Stimulated activated CD8-positive, alpha-beta memory T cell treated with anti-CD3 and anti-CD28 coated beads, Interleukin-7, amount 100 ng/mL, for 24 hours (primary cell): ENCODE measurements around the gene SNX27.
"Not testable (repeated sequence)": the region's sequence is repeated elsewhere in the genome, so short reads cannot be mapped to it uniquely, and the experiment has no call there.

Experiments
- DNase-seq: peaks from one replicate; pipeline ENCODE4 v3.0.0-alpha.2; 2020; ENCODE audit warnings: low read depth

Gene SNX27

DNA sequence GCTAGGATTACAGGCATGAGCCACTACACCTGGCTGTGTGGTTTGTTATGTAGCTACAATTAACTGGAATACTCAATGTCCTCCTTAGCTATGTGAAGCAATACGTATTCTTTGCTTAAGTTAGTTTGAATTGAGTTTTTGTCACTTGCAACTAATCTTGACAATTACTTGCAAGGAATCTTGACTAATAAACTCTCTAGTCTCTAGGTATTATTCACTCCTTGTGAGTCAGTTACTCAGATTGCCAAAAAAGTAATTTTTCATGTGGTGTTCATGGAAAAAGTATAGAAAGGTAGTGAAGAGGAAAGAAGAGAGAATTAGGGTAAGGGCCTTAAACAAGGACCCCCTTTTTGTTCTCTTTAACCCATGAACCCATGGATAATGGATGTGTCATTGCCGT, 7.6 kb upstream of the SNX27 start:
- no peak for DNase-seq

DNA sequence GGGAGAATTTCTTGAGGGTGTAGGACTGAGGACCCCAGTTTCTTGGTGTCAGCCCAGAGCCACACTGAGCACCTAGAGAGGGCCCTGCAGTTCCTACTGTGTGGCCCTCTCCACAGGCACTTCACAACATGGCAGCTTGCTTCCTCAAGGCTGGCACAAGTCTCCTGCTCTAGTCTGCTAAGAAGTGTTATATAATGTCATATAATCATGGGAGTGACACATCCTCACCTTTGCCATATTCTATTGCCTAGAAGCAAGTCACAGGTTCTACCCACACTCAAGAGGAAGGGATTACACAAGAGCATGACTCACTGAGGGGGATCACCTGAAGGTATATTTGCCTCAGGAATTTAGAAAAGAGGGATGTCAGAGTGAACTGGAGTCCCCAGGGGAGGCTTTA, 5.5 kb upstream of the SNX27 start:
- DNase-seq, result no peak

DNA sequence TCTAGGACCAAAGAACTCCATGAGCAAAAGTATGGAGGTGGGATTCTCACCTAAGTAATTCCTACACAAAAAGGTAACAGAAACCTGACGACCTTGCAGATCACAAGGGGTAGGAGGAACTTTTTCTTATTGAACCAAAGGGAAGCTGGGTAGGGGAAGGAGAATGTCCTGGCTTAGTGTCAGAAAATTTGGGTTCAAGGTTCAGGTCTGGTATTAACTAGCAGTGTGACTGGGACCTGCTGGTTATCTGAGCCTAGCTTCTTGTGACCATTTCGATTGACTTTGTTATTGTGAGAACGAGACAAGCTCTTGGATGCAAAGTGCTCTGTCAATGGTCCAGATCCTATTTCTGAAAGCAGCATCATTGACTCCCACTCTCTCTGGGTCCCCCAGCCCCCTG, 5.0 kb upstream of the SNX27 start:
- no peak for DNase-seq

DNA sequence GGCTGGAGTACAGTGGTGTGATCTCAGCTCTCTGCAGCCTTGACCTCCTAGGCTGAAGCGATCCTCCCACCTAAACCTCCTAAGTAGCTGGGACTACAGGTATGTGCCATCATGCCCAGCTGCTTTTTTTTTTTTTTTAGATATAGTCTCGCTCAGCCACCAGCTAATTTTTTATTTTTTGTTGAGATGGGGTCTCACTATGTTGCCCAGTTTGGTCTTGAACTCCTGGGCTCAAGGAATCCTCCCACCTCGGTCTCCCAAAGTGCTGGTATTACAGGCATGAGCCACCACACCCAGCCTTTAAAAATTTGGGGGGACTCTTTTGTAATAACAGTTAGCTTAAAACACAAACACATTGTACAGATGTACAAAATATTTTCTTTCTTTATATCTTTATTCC, 1.7 kb upstream of the SNX27 start:
- DNase-seq, result no peak

DNA sequence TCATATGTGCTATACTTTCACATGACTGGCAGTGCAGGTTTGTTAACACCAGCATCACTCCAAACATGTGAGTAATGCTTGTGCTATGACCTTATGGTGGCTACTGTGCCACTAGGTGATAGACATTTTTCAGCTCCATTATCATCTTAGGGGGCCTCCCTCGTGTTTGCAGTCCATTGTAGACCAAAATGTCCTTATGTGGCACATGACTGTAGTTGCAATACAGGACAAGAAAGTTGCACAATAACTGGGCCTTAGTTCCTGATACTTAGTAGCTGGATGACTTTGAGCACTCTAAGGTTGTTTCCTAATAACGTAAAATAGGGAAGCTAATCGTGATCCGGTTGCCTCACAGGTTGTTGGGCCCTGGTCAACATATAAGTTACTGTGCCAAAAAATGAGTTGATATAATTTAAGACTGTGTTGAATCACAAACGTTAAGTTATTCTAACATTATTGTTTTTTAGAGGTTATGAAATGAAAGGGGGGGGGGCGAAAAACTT, 511 bp upstream of the SNX27 start:
- DNase-seq, result no peak

DNA sequence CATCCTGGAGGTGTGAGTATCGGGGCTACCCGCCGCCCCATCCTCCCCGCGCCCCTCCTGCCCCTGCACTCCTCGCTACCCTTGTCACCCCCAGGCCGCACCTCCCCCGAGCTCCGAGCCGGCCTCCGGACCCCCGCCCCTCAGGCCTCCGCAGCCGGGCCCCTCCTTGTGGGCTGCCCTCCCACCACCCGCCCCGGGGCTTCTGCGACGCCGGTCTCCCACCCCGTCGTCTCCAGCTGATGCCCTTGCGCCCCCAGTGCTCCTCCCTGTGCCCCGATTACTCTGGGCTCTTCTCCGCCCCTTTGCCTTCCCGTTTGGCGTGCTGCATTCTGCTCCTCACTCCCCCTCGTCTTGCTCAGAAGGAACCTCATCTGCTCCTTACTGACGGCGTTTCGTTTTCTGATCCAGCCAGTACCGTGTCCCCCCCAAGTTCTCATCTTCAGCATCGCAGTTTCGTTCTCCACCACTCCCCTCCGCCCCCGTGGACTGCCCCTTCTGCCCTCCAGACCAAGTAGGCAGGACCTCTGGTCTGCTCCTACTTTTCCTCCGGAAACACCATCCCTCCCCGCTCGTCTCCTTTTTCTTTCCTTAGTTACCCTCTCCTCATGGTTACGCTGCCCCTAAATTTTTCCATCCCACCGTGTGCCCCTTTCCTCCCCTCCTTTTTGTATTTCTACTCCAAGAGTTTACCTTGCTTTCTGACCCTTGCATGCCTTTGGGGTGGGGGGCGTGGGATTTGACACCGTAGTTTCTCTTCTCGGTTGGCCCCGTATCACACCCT, 841 bp downstream of the SNX27 start:
- DNase-seq, result no peak

GRCh38 chr1:151613282-151613780, 1.5 kb downstream of the SNX27 start:
- DNase-seq, result no peak

GRCh38 chr1:151615711-151616504, 4.1 kb downstream of the SNX27 start:
- DNase-seq, result no peak

GRCh38 chr1:151616505-151616849, 4.6 kb downstream of the SNX27 start:
- no peak for DNase-seq

DNA sequence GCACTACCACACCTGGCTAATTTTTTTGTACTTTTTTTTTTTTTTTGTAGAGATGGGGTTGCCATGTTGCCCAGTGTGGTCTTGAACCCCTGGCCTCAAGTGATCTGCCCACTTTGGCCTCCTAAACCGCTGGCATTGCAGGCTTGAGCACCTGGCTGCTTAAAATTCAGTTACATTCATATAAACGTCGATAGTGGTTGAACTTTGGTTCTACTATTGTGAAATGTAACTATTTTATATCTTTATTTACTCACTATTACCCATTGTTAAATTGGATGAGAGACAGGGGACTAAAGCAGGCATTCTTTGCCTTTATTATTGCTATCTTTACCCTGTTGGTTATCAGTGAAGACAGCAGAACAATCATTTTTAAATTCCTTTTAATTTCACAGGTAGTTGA, 6.2 kb downstream of the SNX27 start:
- no peak for DNase-seq

GRCh38 chr1:151618470-151618869, 6.6 kb downstream of the SNX27 start:
- no peak for DNase-seq

GRCh38 chr1:151618996-151619395, 7.1 kb downstream of the SNX27 start:
- DNase-seq, result not testable (repeated sequence)

GRCh38 chr1:151619489-151620093, 7.7 kb downstream of the SNX27 start:
- no peak for DNase-seq

GRCh38 chr1:151620286-151620685, 8.4 kb downstream of the SNX27 start:
- DNase-seq, result no peak

GRCh38 chr1:151621351-151621750, 9.5 kb downstream of the SNX27 start:
- no peak for DNase-seq

- DNase-seq, result no peak
These were observed 12.9 kb downstream of the SNX27 start for GRCh38 chr1:151624783-151625182.

DNA sequence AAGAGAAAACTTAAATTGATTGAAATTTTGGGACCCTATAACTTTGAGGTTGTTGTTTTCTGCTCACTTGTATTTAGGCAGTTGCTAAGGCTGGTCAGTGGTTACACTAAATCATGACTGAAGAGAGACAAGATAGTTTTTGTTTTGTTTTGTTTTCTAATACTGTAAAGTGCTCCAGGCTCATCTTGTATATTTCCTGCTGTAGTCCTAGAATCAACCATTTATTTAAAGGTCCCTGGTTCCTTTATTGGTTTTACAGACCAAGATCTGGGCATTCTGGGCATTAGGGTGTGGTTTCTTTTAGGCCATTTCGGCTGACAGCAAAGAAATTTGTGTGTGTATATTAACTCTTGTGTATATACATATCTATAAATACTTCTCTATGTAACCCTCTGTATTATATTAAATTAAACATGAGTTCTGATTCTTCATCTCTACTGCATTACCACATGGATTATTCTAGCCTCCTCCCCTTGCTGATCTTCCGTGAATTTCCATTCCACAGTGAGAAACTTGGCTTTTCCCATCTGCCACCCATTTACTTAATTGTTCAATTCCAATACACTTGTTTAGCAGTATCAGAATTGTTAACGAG, 15.0 kb downstream of the SNX27 start:
- no peak for DNase-seq

GRCh38 chr1:151629278-151629677, 17.4 kb downstream of the SNX27 start:
- DNase-seq, result no peak

DNA sequence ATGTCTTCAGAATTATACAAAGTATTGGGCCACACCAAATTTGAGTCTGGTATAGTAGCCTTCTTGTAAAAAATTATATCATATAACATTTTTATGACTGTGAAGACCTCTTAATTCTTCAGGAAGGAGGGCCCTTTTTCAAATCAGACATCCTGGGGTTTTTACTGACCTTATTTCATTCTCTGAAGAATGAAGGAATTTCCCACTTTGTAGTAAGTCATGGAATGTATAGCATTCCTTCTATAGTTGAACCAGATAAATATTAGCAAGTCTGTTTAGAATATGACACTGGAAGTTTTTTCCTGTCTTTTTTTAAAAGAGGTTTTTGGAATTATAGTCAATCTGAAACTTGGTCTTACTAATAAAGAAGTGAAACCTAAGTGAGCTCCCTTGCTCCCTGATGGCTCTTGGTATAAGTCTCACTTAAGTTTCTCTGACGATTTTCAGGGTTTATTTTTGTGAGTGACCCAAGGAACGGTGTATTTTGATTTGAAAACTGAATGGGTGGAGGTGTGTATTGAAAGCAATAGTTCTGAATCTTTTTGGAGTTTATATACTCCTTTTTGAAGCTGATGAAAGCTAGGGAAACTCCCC, 23.7 kb downstream of the SNX27 start:
- no peak for DNase-seq

- no peak for DNase-seq
These were observed 26.4 kb downstream of the SNX27 start for GRCh38 chr1:151638074-151638775.

GRCh38 chr1:151638812-151639211, 27.0 kb downstream of the SNX27 start:
- DNase-seq, result no peak
